Activated T-cell treated with anti-CD3 and anti-CD28 coated beads for 24 hours (primary cell): Measurements from ENCODE around the gene NPTXR.
"Not testable (repeated sequence)": the region's sequence is repeated elsewhere in the genome, so short reads cannot be mapped to it uniquely, and the experiment has no call there.

Source experiments
- DNase-seq: peaks from one replicate; pipeline ENCODE4 v3.0.0-alpha.2; 2020; ENCODE audit warnings: low read depth

NPTXR gene

GRCh38 chr22:38868886-38869381, 25.1 kb upstream of the NPTXR start:
- DNase-seq = peak; percentile 80

- no peak for DNase-seq
Measured at GRCh38 chr22:38868286-38868721, 24.5 kb upstream of the NPTXR start.

GRCh38 chr22:38867471-38868285, 23.9 kb upstream of the NPTXR start:
- DNase-seq = no peak

GRCh38 chr22:38867124-38867455, 23.3 kb upstream of the NPTXR start:
- DNase-seq = no peak

- no peak for DNase-seq
Measured at GRCh38 chr22:38866399-38867123, 22.7 kb upstream of the NPTXR start.

- DNase-seq = no peak
Measured at GRCh38 chr22:38866024-38866398, 22.2 kb upstream of the NPTXR start.

GRCh38 chr22:38865201-38866023, 21.6 kb upstream of the NPTXR start:
- no peak for DNase-seq

GRCh38 chr22:38864361-38865191, 20.7 kb upstream of the NPTXR start:
- no peak for DNase-seq

GRCh38 chr22:38863531-38864131, 19.8 kb upstream of the NPTXR start:
- no peak for DNase-seq

- DNase-seq = no peak
Measured at GRCh38 chr22:38862375-38863329, 18.8 kb upstream of the NPTXR start.

- no peak for DNase-seq
Measured at GRCh38 chr22:38861927-38862326, 18.1 kb upstream of the NPTXR start.

GRCh38 chr22:38861170-38861876, 17.5 kb upstream of the NPTXR start:
- DNase-seq = no peak

- no peak for DNase-seq
Measured at GRCh38 chr22:38860283-38861169, 16.7 kb upstream of the NPTXR start.

- DNase-seq = no peak
Measured at GRCh38 chr22:38859581-38860282, 15.9 kb upstream of the NPTXR start.

- no peak for DNase-seq
Measured at GRCh38 chr22:38858492-38858891, 14.7 kb upstream of the NPTXR start.

- DNase-seq = not testable (repeated sequence)
Measured at GRCh38 chr22:38854476-38854875, 10.6 kb upstream of the NPTXR start.

GRCh38 chr22:38853883-38854282, 10.1 kb upstream of the NPTXR start:
- not testable (repeated sequence) for DNase-seq

GRCh38 chr22:38853196-38853651, 9.4 kb upstream of the NPTXR start:
- no peak for DNase-seq
